IgD-negative memory B cell (primary cell): ENCODE measurements around the gene AFF1. TPM values are rescaled to one million over a fixed set of nuclear protein-coding genes. Genes with fewer than 3 reads are reported as not detected.
"Not testable (repeated sequence)": the region's sequence is repeated elsewhere in the genome, so short reads cannot be mapped to it uniquely, and the experiment has no call there.

ENCODE experiments used
- H3K27ac Mint-ChIP-seq, 3 donors: one replicate each; pipeline ENCODE4 v1.8.0; 2020 to 2022; ENCODE audit warnings: mild to moderate bottlenecking in 3 of 3, mixed read lengths in 3 of 3, moderate library complexity in 1 of 3
- H3K27me3 Mint-ChIP-seq: one replicate; pipeline ENCODE4 v1.8.0; 2021; ENCODE audit warnings: mixed read lengths
- H3K36me3 Mint-ChIP-seq: one replicate; pipeline ENCODE4 v1.8.0; 2020; ENCODE audit warnings: mild to moderate bottlenecking, mixed read lengths
- H3K4me1 Mint-ChIP-seq, 3 donors: one replicate each; pipeline ENCODE4 v1.8.0; 2020 to 2022; ENCODE audit warnings: mixed read lengths in 3 of 3, mild to moderate bottlenecking in 1 of 3
- H3K4me3 Mint-ChIP-seq, 4 donors: one replicate each; pipeline ENCODE4 v1.8.0; 2020 to 2022; ENCODE audit warnings: mild to moderate bottlenecking in 4 of 4, mixed read lengths in 4 of 4, moderate library complexity in 3 of 4
- H3K9me3 Mint-ChIP-seq, 3 donors: one replicate each; pipeline ENCODE4 v1.8.0; 2020 to 2021; ENCODE audit warnings: mixed read lengths in 3 of 3, mild to moderate bottlenecking in 1 of 3
- polyA plus RNA-seq: library from polyadenylated mRNA; unstranded; fragments of 300-500 nt; fragmentation: Illumina TruSeq; gene quantifications from one replicate; pipeline ENCODE4 v1.2.3, GENCODE V29; 2021

The AFF1 gene
- polyA plus RNA-seq, 1 donor from 2014 or later: 18.8 TPM

GRCh38 chr4:87002682-87003043, 67.9 kb downstream of the AFF1 start:
- peaks cover 3% of the 10 kb centered on the region for H3K36me3 Mint-ChIP-seq
- no peak overlapping the region for H3K27ac Mint-ChIP-seq
- no peak overlapping the region for H3K4me3 Mint-ChIP-seq
- H3K27me3 Mint-ChIP-seq: peaks cover 2% of the 10 kb centered on the region
- H3K4me1 Mint-ChIP-seq: peaks cover 32 to 36% (median 33%) of the 10 kb centered on the region in 3 donors
- H3K9me3 Mint-ChIP-seq: no peaks in the 10 kb centered on the region

GRCh38 chr4:87003266-87003665, 68.5 kb downstream of the AFF1 start:
- Mint-ChIP-seq H3K4me3 (no peak overlapping the region), H3K27ac (no peak overlapping the region), H3K27me3 (peaks cover 5% of the 10 kb centered on the region), H3K4me1 (peaks cover 33 to 36% (median 35%) of the 10 kb centered on the region in 3 donors), H3K36me3 (peaks cover 3% of the 10 kb centered on the region), H3K9me3 (no peaks in the 10 kb centered on the region)

- H3K4me1 Mint-ChIP-seq: peaks cover 31 to 33% (median 32%) of the 10 kb centered on the region in 3 donors
- peak overlapping the region; percentile 81 to 98 (median 94) for H3K27ac Mint-ChIP-seq
- peaks cover 3% of the 10 kb centered on the region for H3K36me3 Mint-ChIP-seq
- H3K4me3 Mint-ChIP-seq: peak overlapping the region; percentile 95 to 98 (median 98)
- H3K27me3 Mint-ChIP-seq: peaks cover 3% of the 10 kb centered on the region
- H3K9me3 Mint-ChIP-seq: no peaks in the 10 kb centered on the region
Observed at GRCh38 chr4:87005369-87005689, 70.5 kb downstream of the AFF1 start.

- Mint-ChIP-seq H3K4me3 (peak overlapping the region; percentile 95 to 98 (median 98)), H3K27ac (peak overlapping the region; percentile 94 to 98 (median 97)), H3K9me3 (no peaks in the 10 kb centered on the region), H3K27me3 (peaks cover 3% of the 10 kb centered on the region), H3K36me3 (peaks cover 3% of the 10 kb centered on the region), H3K4me1 (peaks cover 29 to 33% (median 32%) of the 10 kb centered on the region in 3 donors)
Observed at GRCh38 chr4:87005690-87006425, 71.0 kb downstream of the AFF1 start.

GRCh38 chr4:87006426-87006675, 71.5 kb downstream of the AFF1 start:
- H3K4me3 Mint-ChIP-seq: peak overlapping the region; percentile 95 to 98 (median 98)
- H3K27me3 Mint-ChIP-seq: peaks cover 3% of the 10 kb centered on the region
- H3K27ac Mint-ChIP-seq: peak overlapping the region; percentile 94 to 98 (median 97)
- H3K9me3 Mint-ChIP-seq: no peaks in the 10 kb centered on the region
- H3K36me3 Mint-ChIP-seq: peaks cover 3% of the 10 kb centered on the region
- H3K4me1 Mint-ChIP-seq: peaks cover 29 to 35% (median 33%) of the 10 kb centered on the region in 3 donors

GRCh38 chr4:87006676-87007527, 72.1 kb downstream of the AFF1 start:
- Mint-ChIP-seq H3K4me1 (peaks cover 31 to 41% (median 38%) of the 10 kb centered on the region in 3 donors), H3K27me3 (peaks cover 3% of the 10 kb centered on the region), H3K9me3 (no peaks in the 10 kb centered on the region), H3K27ac (peak overlapping the region; percentile 94 to 98 (median 97)), H3K36me3 (no peaks in the 10 kb centered on the region), H3K4me3 (peak overlapping the region; percentile 95 to 98 (median 98))

- Mint-ChIP-seq H3K36me3 (no peaks in the 10 kb centered on the region), H3K4me1 (peaks cover 38 to 47% (median 47%) of the 10 kb centered on the region in 3 donors), H3K4me3 (peak overlapping the region; percentile 95 to 98 (median 98)), H3K9me3 (no peaks in the 10 kb centered on the region), H3K27me3 (peaks cover 3% of the 10 kb centered on the region), H3K27ac (peak overlapping the region; percentile 94 to 98 (median 97))
Observed at GRCh38 chr4:87007528-87008446, 73.0 kb downstream of the AFF1 start.

GRCh38 chr4:87009095-87009648, 74.4 kb downstream of the AFF1 start:
- peaks cover 44 to 57% (median 54%) of the 10 kb centered on the region in 3 donors for H3K4me1 Mint-ChIP-seq
- peak overlapping the region in 3 of 4 donors; percentile 67 to 98 (median 70) for H3K4me3 Mint-ChIP-seq
- H3K36me3 Mint-ChIP-seq: no peaks in the 10 kb centered on the region
- peak overlapping the region in 1 of 3 donors; percentile 17 for H3K27ac Mint-ChIP-seq
- no peaks in the 10 kb centered on the region for H3K9me3 Mint-ChIP-seq
- H3K27me3 Mint-ChIP-seq: peaks cover 3% of the 10 kb centered on the region

GRCh38 chr4:87010192-87010591, 75.4 kb downstream of the AFF1 start:
- Mint-ChIP-seq H3K27ac (no peak overlapping the region), H3K36me3 (no peaks in the 10 kb centered on the region), H3K4me1 (peaks cover 46 to 63% (median 59%) of the 10 kb centered on the region in 3 donors), H3K4me3 (peak overlapping the region in 1 of 4 donors; percentile 98), H3K9me3 (no peaks in the 10 kb centered on the region), H3K27me3 (peaks cover 3% of the 10 kb centered on the region)

GRCh38 chr4:87011340-87012034, 76.7 kb downstream of the AFF1 start:
- Mint-ChIP-seq H3K4me3 (peak overlapping the region in 1 of 4 donors; percentile 43), H3K36me3 (no peaks in the 10 kb centered on the region), H3K27me3 (peaks cover 3% of the 10 kb centered on the region), H3K9me3 (no peaks in the 10 kb centered on the region), H3K4me1 (peaks cover 45 to 59% (median 52%) of the 10 kb centered on the region in 3 donors), H3K27ac (no peak overlapping the region)

- Mint-ChIP-seq H3K27me3 (peaks cover 3% of the 10 kb centered on the region), H3K4me3 (no peak overlapping the region)
Observed at GRCh38 chr4:87012265-87012953, 77.6 kb downstream of the AFF1 start.

GRCh38 chr4:87012954-87013308, 78.1 kb downstream of the AFF1 start:
- not testable (repeated sequence) for H3K36me3 Mint-ChIP-seq, H3K4me3 Mint-ChIP-seq, H3K27ac Mint-ChIP-seq, H3K9me3 Mint-ChIP-seq, H3K27me3 Mint-ChIP-seq
- H3K4me1 Mint-ChIP-seq: peaks cover 44 to 63% (median 58%) of the 10 kb centered on the region in 3 donors

More at GRCh38 chr4:87012265-87012953, 77.6 kb downstream of the AFF1 start:
- Mint-ChIP-seq H3K36me3 (no peaks in the 10 kb centered on the region), H3K27ac (no peak overlapping the region), H3K4me1 (peaks cover 47 to 64% (median 56%) of the 10 kb centered on the region in 3 donors), H3K9me3 (no peaks in the 10 kb centered on the region)

GRCh38 chr4:87014284-87014782, 79.5 kb downstream of the AFF1 start:
- H3K27me3 Mint-ChIP-seq: no peaks in the 10 kb centered on the region
- peaks cover 44 to 66% (median 62%) of the 10 kb centered on the region in 3 donors for H3K4me1 Mint-ChIP-seq
- no peak overlapping the region for H3K27ac Mint-ChIP-seq
- H3K9me3 Mint-ChIP-seq: no peaks in the 10 kb centered on the region
- no peaks in the 10 kb centered on the region for H3K36me3 Mint-ChIP-seq
- H3K4me3 Mint-ChIP-seq: no peak overlapping the region
